Right lung (tissue), 5 donors: ENCODE results near the gene PCP2. TPM values are rescaled to one million over a fixed set of nuclear protein-coding genes. Genes with fewer than 3 reads are reported as not detected.
A peak's percentile ranks its signal among the peaks of the same experiment; 100 is the strongest.

Source experiments
- DNase-seq, 2 donors: peaks; one replicate each; pipeline ENCODE4 v3.0.0-alpha.2; 2013
- polyA plus RNA-seq, 5 donors: library from polyadenylated mRNA; unstranded; fragments of 120-200 nt; gene quantifications; one replicate each; pipeline versions ENCODE4 v1.2.1 to v1.2.3, GENCODE V29; 2013; ENCODE audit warnings: inconsistent platforms in 1 of 5, low replicate concordance in 1 of 5; ENCODE audit not compliant: insufficient read length in 5 of 5, insufficient read depth in 1 of 5

Gene PCP2
- polyA plus RNA-seq, 5 donors, result 0.94 to 1.2 (median 1.0) TPM

- DNase-seq, result no peak
Observed at GRCh38 chr19:7639863-7640348, 6.4 kb upstream of the PCP2 start.

- no peak for DNase-seq
Observed at GRCh38 chr19:7638802-7639465, 5.4 kb upstream of the PCP2 start.

- no peak for DNase-seq
Observed at GRCh38 chr19:7637374-7638256, 4.1 kb upstream of the PCP2 start.

- peak in 1 of 2 donors; percentile 47 for DNase-seq
Observed at GRCh38 chr19:7636691-7637373, 3.3 kb upstream of the PCP2 start, which contains the start of gene STXBP2. Gene STXBP2, plus strand, starts transcription at chr19:7637110. Its CDS starts 40 bp downstream, at chr19:7637150.

GRCh38 chr19:7636317-7636690, 2.8 kb upstream of the PCP2 start:
- no peak for DNase-seq

GRCh38 chr19:7635670-7636069, 2.2 kb upstream of the PCP2 start:
- DNase-seq, result no peak

- DNase-seq, result no peak
Observed at GRCh38 chr19:7632340-7633203, 947 bp downstream of the PCP2 start.

GRCh38 chr19:7631577-7631976, 1.9 kb downstream of the PCP2 start:
- DNase-seq, result no peak

- DNase-seq, result peak; percentile 98 to 99
Observed at GRCh38 chr19:7629347-7630054, 4.0 kb downstream of the PCP2 start, which contains the start of the genes PET100 and XAB2. Gene PET100, plus strand, starts transcription at chr19:7629793. Its CDS starts 41 bp downstream, at chr19:7629834. Gene XAB2, minus strand, starts transcription at chr19:7629545. Its CDS starts 18 bp downstream, at chr19:7629527.

GRCh38 chr19:7628589-7629311, 4.8 kb downstream of the PCP2 start:
- no peak for DNase-seq

GRCh38 chr19:7627166-7627565, 6.4 kb downstream of the PCP2 start:
- no peak for DNase-seq

GRCh38 chr19:7625763-7626372, 7.7 kb downstream of the PCP2 start:
- no peak for DNase-seq

GRCh38 chr19:7624810-7625209, 8.7 kb downstream of the PCP2 start:
- DNase-seq, result no peak

GRCh38 chr19:7623725-7624603, 9.6 kb downstream of the PCP2 start:
- DNase-seq, result no peak

- DNase-seq, result no peak
Observed at GRCh38 chr19:7622933-7623685, 10.4 kb downstream of the PCP2 start.

- no peak for DNase-seq
Observed at GRCh38 chr19:7620442-7621412, 12.8 kb downstream of the PCP2 start.
